Right hindlimb (tissue), 1 donor: ENCODE data around the gene CLEC4G.
"Not testable (repeated sequence)": the region's sequence is repeated elsewhere in the genome, so short reads cannot be mapped to it uniquely, and the experiment has no call there.

Experiments used
- DNase-seq: peaks from one replicate; pipeline ENCODE4 v3.0.0-alpha.2; 2018

CLEC4G gene

DNA sequence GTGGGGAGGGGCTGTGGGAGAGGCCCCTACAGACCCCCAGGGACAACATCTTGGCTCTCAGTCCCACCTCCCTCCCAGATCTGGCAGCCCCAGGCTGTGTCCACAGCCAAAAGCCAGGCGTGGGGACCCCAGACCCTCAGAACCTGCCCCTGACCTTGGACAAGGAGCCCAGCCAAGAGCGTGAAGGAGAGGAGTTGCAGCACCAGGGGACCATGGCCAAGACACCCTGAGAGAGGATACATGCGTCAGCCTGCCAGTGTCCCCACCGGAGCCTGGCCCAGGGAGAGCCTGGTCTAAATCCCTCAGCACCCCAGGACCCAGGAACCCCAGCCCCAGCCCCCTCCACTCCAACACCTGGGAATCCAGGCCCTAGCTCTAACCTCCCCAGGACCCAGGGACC, 14.4 kb upstream of the CLEC4G start:
- not testable (repeated sequence) for DNase-seq

- no peak for DNase-seq
Measured at GRCh38 chr19:7744871-7745650, 13.2 kb upstream of the CLEC4G start.

GRCh38 chr19:7744199-7744786, 12.4 kb upstream of the CLEC4G start:
- no peak for DNase-seq

DNA sequence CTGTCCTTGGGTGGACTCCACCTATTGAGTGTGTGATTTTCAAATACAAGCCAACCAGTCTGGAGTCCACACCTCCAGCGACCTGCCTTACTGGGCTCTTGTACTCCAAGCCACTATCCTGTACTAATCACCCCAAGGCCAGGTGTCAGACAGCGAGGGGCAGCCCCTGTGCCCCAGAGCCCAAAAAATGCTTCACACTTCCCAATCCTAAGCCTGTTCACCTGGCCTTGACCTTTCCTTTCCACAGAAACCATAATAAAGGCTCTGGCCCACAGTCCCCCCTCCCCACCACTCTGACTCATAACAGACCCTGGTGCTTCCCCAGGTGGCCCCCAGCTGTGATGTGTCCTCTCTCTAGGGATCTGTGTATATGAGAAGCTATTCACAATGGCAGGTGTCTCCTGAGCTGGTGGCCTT, 11.5 kb upstream of the CLEC4G start:
- DNase-seq: no peak

- DNase-seq: no peak
Measured at GRCh38 chr19:7742991-7743390, 11.1 kb upstream of the CLEC4G start.

GRCh38 chr19:7742575-7742974, 10.7 kb upstream of the CLEC4G start:
- no peak for DNase-seq

DNA sequence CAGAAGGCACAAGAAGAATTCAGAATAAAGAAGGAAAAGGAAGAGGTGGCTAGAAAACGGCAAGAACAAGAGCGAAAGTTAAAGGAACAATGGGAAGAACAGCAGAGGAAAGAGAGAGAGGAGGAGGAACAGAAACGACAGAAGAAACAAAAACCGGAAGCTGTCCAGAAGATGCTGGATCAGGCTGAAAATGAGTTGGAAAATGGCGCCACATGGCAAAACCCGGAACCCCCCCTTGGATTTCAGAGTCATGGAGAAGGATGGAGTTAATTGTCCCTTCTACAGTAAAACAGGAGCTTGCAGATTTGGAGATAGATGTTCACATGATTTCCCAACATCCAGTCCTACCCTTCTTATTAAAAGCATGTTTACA, 8.8 kb upstream of the CLEC4G start:
- DNase-seq: no peak

GRCh38 chr19:7739801-7740681, 8.1 kb upstream of the CLEC4G start:
- DNase-seq: no peak

- DNase-seq: no peak
Measured at GRCh38 chr19:7739211-7739755, 7.4 kb upstream of the CLEC4G start.

DNA sequence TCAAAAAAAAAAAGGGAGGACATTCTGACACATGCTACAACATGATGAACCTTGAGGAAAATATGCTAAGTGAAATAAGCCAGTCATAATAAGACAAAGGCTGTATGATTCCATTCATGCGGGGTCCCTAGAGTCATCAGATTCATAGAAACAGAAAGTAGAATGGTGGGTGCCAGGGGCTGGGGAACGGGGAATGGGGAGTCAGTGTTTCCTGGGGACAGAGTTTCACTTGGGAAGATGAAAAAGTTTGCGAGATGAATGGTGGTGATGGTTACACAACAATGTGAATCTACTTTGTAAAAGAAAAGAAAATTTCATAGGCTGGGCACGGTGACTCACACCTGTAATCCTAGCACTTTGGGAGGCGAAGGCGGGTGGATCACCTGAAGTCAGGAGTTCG, 6.1 kb upstream of the CLEC4G start:
- DNase-seq: no peak

DNA sequence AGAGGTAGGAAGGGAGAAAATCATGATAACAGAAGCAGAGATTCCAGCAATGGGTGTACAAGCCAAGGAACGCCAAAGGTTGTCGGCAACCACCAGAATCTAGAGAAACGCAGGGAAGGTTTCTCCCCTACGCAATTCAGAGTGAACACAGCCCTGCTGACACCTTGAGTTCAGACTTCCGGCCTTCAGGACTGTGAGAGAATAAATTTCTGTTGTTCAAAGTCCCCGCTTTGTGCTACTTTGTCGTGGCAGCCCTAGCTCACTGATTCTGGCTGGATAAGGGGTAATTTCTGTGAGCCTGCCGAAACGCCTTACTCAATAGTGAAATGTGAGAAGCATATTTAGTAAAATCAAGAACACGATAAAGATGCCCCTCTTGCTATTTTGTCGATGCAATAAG, 5.3 kb upstream of the CLEC4G start:
- no peak for DNase-seq

GRCh38 chr19:7736148-7736547, 4.2 kb upstream of the CLEC4G start:
- DNase-seq: no peak

DNA sequence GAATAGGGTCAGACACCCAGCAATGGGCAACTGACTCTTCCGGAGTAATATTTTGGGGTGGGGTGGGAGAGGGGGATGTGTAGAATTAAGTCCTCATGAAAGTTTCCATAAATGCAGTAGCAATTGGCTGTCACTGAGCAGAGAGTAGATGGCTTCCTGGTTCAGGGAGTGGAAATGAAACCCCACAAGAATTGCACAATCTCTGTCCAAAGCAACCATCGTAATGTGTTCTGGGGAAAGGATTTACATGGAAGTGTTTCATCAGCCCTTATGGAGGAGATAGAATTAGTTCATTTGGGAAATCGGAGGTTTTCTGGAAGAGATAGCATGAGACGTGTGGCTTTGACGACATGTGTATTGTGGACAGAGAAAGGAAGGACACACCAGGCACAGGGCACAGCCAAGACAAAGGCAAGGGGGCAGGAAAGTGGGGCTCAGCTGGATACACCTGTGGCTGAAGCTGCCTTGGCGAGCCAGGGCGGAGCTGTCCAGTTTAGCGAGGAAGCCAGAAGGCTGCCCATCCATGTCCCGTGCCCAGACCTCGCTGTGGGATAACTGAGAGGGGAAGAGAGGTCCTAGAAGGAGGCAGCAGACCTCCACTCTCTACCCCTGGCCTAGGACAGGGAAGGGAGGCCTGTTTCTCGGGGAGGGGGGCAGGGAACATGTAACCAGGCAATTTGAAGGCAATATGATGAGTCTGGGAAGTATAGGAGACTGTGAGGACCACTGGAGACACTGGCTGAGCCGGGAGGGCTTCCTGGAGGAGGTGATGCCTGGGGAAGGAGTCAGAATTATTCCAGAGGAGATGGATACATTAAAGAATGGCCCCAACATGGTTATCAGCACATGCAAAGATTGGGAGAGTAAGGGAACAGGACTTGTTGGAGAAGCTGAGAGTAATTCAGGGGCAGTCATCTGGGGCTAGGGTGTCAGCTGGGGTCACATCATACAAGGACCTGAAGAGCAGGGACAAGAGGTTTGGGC, 2.6 kb upstream of the CLEC4G start:
- no peak for DNase-seq

DNA sequence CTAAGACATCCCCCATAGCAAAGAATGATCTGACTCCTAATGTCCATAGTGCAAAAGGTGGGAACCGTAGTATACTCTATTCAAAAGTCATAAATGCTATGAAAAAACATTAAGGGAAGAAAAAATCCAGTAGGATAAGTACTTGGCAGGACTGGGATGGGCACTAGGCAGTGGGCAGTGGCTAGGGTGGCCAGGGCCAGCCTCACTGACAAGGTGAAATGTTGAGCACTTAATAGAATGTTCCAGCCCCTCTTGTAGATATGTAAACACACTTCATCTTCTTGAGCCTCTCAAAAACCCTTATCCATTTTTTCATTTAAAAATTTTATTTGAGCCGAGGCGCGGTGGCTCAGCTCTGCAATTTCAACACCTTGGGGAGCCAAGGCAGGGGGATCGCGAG, 1.5 kb upstream of the CLEC4G start:
- DNase-seq: no peak

DNA sequence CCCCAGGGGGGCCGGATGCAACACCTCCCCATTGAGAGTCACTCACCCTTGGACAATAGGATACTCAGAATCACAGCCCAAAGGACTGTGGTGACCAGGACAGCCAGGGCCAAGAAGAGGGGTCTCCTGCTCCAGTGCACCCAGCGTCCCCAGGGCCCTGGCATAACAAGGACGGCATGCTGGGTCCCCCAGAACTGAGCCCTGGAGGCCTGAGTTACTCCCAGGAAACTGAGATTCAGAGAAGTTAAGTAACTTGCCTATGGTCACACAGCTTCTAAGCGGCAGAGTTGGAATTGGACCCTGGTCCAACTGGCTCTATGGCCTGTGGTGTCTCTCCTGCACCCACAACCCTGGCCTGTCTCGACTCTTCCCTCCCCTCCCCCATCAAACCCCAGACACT, 295 bp downstream of the CLEC4G start:
- no peak for DNase-seq

DNA sequence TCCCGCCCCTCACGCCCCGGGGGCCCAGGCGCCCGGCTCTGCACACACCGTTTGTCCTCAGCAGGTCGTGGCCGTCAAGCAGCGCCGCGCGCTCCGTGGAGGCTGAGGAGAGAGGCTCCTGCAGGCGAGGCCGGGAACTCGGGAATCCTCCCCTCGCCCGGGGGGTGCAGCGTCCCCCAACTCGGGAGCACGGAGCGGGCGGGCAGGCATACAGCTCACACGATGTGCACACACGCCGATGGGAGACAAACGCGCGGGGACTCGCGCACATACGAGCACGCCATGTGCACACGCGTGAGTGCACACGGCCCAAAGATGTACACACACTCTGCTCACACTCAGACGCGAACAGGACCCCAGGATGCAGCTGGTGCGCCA, 703 bp downstream of the CLEC4G start:
- no peak for DNase-seq

DNA sequence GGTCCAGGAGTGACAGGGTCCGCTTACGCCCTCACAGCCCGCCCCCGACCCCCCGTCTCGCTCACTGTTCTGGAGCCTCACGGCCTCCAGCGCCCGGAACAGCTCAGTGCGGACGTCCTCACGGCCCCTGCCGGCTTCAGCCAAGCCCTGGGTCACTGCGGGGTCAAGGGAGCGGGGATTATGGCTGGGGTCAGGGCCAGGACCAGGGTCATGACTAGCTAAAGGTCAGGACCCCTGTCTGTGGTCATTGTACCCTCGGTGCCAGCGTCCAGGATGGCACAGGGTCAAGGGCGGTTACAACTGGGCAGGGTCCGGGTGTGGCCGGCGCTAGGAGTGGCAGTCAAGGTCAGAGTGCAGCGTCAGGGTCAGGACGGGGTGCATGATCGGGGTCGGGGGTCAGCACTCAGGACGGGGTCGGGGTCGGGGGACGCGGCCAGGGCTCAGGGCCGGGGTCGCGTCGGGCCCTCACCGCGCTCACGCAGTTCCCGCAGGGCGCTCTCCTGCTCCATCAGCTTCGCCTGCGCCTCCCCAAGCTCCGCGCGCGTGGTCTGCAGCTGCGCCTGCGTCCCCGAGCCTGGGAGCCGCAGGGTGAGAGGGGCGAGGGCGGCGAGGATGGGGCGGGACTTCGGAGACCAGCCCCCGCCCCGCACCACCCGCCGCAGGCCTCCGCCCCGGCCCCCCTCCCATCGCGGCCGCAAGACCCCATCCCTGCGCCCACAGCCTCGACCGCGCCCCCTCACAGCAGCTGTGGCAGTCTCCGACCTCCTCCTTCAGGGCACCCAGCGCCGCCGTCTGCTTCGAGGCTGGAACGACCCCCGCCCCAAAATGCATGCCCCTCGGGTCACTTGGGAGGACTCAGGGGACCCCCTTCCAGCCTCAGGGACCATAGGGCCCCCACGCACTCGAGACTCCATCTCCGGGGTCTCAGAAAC, 1.4 kb downstream of the CLEC4G start:
- no peak for DNase-seq

DNA sequence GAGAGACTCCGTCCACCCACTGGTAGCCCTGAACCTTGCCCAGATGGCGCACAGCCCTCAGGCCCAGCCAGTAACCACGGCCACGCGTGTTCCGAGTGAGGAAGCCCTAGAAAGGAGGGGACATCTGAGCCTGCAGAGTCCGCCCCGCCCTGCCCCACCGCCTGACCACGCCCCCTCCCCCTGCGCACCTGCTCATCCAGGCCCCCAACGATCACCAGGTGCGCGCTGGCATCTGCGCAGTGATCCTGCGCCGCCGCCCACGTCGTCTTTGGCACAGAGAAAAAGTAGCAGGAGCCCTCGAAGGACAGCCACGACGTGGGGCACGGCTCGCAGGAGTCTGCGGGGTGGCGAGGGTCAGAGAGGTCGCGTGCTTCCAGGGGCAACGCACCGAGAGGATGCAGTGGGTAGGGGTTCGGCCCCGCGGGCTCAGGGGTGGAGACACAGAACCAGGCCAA, 2.1 kb downstream of the CLEC4G start:
- DNase-seq: no peak

DNA sequence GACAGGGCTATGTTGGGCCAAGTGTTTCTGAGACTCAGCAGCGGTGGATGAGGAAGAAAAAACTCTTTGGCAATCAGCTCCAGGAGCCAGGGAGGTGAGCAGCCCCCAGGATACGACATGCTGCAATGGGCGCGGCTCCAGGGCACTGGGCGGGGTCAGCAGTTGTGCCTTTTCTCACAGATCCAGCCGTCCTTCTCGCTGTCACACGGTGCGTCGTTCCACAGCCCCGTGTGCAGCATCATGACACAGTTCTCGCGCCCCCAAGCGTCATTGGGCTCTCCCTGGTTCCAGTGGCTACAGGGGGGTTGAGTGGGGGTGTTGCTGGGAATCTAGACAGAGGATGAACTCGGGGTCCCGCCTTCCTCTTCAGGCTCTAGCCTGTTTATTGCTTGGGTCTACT, 2.7 kb downstream of the CLEC4G start:
- DNase-seq: no peak

DNA sequence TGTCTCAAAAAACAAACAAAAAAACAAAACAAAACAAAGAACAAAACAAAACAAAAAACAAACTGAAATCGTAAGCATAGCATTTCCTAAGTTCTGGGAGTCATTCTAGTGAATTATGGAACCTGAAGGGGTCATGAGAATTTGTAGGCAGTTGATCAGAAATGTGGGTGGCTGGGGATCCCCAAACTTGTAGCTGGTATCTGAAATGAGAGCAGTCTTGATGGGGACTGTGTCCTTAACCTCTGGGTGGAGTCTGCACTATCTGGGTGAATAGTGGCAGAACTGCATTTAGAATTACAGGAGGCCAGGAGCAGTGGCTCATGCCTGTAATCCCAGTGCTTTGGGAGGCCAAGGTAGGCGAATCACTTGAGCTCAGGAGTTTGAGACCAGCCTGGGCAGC, 6.1 kb downstream of the CLEC4G start:
- DNase-seq: no peak

- no peak for DNase-seq
Measured at GRCh38 chr19:7722231-7722651, 9.7 kb downstream of the CLEC4G start.
